Kidney capillary endothelial cell (primary cell): ENCODE results near the gene RNF212.

Source experiments
- DNase-seq: peaks from one replicate; pipeline ENCODE4 v3.0.0-alpha.2; 2018; ENCODE audit warnings: low spot score

Gene RNF212

GRCh38 chr4:1048773-1049590 is 64.4 kb downstream of the RNF212 start:
- DNase-seq, result no peak

- no peak for DNase-seq
Measured at GRCh38 chr4:1047976-1048772, 65.2 kb downstream of the RNF212 start.

- no peak for DNase-seq
Measured at GRCh38 chr4:1047106-1047975, 66.0 kb downstream of the RNF212 start.

- DNase-seq, result peak; percentile 63
Measured at GRCh38 chr4:1046581-1047011, 66.8 kb downstream of the RNF212 start.

- no peak for DNase-seq
Measured at GRCh38 chr4:1045595-1046201, 67.7 kb downstream of the RNF212 start.

- no peak for DNase-seq
Measured at GRCh38 chr4:1045193-1045594, 68.2 kb downstream of the RNF212 start.

GRCh38 chr4:1044469-1045192 is 68.7 kb downstream of the RNF212 start:
- no peak for DNase-seq

GRCh38 chr4:1043651-1044468 is 69.5 kb downstream of the RNF212 start:
- peak; percentile 97 for DNase-seq

GRCh38 chr4:1043162-1043561 is 70.2 kb downstream of the RNF212 start:
- DNase-seq, result no peak

GRCh38 chr4:1042352-1043055 is 70.9 kb downstream of the RNF212 start:
- DNase-seq, result no peak

- DNase-seq, result no peak
Measured at GRCh38 chr4:1041936-1042330, 71.4 kb downstream of the RNF212 start.

GRCh38 chr4:1041147-1041935 is 72.0 kb downstream of the RNF212 start:
- DNase-seq, result no peak

- DNase-seq, result no peak
Measured at GRCh38 chr4:1040344-1041146, 72.8 kb downstream of the RNF212 start.

GRCh38 chr4:1039493-1040343 is 73.6 kb downstream of the RNF212 start:
- DNase-seq, result no peak

- DNase-seq, result no peak
Measured at GRCh38 chr4:1038948-1039492, 74.3 kb downstream of the RNF212 start.

GRCh38 chr4:1036976-1037810 is 76.2 kb downstream of the RNF212 start:
- no peak for DNase-seq
